GM19239 (cell line): ENCODE data around the gene DNMT3B.
"Not testable (repeated sequence)": the region's sequence is repeated elsewhere in the genome, so short reads cannot be mapped to it uniquely, and the experiment has no call there.

Experiments
- DNase-seq: peaks from one replicate; pipeline ENCODE4 v3.0.0; 2011; ENCODE audit warnings: low spot score; ENCODE audit not compliant: insufficient read length
- FAIRE-seq: peaks from 2 replicates; lab custom pipeline; 2011; peaks lifted over from hg19 to GRCh38; lab: Jason Lieb, UNC

DNMT3B gene

DNA sequence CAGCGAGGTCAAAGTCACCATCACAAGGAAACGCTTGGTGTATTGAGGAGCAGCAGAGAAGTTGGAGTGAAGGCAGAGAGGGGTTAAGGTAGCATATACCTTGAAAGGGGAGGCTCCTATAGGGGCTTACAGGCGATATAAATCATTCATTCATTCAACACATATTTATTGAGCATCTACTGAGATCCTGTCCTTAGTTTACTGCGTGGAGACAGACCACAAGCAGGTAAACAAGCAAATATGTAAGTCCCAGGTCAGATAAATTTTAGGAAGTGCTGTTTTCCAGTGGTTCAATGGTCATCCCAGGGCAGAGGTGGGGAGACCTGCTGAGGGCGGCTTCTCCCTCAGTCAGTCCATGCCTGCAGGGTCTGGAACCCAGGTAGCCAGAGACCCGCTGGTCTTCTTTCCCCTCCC, 761 bp upstream of the DNMT3B start:
- FAIRE-seq: no peak
- DNase-seq: no peak

DNA sequence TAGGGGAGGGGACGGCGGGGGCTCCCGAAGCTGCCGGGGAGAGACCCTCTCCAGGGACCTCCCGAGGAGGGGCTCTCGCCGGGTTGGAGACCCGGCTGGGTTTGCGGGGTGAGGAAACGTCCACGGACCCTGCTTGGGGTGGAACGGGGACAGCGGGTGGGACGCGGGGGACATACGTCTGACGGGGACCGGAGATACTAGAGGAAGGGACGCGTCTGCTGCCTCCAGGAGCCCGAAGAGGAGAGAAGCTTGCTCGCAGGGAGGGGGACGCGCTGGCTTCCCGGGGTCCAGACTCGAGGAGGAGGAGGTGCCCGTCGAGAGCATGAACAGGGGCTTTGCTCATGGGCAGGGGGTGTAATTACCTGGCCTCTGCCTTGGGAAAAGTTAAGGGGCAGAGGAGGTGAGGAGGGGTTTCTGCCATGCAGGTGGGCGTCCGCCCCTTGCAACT, 593 bp downstream of the DNMT3B start:
- peak; percentile 44 for DNase-seq
- FAIRE-seq: no peak

DNA sequence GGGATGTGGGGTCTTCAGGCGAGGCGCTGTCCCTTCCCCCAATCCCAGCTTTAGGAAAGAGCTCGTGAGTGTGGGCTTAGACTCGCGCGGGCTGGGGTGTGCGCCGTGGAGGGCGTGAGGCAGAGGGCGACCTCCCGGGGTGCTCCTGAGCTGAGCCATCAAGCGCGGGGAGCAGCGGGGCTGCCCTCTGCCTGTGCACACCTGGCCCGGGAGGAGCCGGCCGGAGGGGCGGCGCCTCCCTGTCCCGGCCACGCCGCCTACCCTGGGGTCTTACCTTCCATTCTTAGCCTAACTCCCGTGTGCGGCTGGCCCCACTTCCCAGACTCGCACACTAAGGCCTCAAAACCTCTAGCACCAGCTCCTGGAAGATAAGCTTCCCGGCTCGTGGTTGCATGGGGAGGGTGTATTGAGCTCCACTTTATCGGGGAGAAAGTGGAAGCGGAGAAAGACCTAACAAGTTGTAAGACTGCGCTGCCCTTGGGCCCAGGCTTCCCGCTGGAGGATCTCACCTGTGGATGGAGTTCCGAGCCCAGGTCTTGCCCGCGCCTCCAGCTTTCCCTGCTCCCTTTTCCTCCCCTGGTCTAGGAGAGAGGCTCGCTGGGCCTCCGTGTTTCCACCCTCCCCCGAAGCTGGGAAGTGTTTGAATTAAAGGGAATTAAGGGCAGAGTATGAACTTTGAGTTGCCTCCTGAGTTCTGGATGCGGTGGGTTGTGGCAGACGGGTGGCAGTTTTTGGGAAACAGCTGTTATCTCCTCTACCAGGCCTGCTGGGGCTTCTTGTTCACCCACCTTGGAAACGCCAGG, 1.2 kb downstream of the DNMT3B start:
- DNase-seq (no peak), FAIRE-seq (no peak)

DNA sequence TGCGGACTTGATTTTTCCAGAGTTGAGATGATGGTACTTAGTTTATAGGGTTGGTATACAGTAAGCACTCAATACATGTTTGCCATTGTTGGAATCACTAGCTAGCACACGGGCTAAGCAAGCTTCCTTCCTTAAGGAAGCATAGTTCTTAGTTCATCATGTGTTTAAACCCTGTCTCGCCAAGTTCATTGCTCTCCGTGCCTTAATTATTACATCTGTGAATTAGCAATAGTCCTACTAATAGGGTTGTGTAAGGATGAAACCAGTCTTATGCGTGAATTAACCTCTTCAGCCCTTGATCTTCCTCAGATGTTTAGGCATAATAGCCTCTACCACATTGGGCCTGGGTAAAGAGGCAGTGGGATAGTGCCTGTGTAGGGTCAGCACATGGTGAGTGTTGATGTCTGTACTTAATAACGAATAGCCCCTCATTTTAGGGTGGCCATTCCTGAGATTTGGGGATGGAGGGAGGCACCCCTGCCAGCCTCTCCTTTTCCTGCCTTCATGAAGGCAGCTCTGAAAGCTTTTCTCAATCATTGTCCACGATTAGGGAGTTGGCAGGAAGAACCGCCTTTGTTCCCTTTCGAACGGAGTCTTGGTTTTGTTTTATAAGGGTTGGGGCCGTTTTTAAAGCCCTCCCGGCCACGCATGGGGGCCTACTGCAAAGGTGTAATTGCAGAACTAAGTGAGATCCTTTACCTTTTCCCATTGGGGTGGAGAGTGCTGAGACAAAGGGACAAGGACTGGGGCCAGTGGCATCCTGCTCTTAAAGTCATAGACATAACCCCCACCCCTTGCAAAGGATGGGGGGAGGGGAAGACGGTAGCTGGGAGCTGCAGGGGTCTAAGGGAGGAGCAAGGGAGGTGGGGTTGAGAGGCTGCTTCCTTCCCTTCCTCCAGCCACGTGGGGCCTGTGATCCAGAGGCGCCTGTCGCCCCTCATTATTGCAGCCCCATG, 2.1 kb downstream of the DNMT3B start:
- FAIRE-seq (no peak), DNase-seq (no peak)

GRCh38 chr20:32765230-32765875, 3.2 kb downstream of the DNMT3B start:
- DNase-seq, FAIRE-seq: not testable (repeated sequence)

- no peak for DNase-seq
- no peak for FAIRE-seq
Measured at GRCh38 chr20:32767418-32768198, 5.4 kb downstream of the DNMT3B start.

DNA sequence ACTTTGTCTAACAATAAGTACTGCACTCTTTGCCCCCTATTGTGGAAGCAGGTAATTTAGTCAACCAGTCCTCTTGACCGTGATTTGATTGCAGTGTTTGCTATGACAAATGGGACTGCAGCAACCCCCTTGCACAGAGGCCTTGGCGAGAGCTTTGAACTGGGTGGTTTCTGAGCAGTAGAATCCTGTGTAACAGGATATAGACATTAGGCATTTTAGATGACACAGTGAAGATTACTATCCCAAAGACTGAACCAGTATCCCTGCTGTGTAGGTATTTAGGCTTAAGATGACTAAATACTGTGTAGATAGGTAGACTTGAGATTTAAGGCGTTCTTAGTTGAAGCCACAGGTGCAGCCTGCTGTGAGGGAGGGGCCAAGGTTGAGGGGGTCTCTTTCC, 9.9 kb downstream of the DNMT3B start:
- DNase-seq (no peak), FAIRE-seq (no peak)

GRCh38 chr20:32773223-32773622, 11.0 kb downstream of the DNMT3B start:
- DNase-seq (no peak), FAIRE-seq (no peak)

- DNase-seq (no peak), FAIRE-seq (no peak)
Measured at GRCh38 chr20:32773855-32774254, 11.7 kb downstream of the DNMT3B start.

DNA sequence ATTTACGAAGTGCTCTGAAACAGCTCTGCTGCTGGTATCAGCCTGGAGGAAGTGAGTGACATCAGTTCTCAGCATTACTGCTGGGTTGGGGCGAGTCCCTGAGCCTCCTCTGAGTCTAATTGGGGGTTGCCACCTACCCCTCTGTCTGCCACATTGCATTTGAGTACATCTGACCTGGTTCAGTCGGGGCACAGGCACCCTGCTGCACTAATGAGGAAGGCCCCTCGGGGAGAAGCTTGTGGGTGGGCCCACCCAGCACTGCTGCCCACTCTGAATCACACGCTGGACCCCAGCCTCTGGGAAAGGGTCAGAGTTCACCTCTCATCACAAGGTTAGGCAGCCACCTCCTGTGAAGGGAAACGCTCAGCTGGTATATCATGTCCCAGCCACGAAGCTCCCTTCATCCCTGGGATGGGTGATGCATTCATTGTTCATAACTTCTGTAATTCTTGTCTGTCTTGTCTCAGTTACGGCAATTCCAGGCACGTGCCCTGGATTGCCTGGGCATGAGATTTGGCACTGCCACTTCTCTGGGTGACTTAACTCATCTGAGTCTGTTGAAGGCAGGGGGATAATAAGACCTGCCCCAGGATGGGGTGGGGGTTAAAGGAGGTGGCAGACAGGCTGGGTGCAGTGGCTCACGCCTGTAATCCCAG, 13.3 kb downstream of the DNMT3B start:
- no peak for DNase-seq
- FAIRE-seq: no peak

GRCh38 chr20:32777177-32777956, 15.2 kb downstream of the DNMT3B start:
- DNase-seq (no peak), FAIRE-seq (no peak)

- FAIRE-seq: no peak
- no peak for DNase-seq
Measured at GRCh38 chr20:32779500-32780211, 17.5 kb downstream of the DNMT3B start.

GRCh38 chr20:32780278-32780677, 18.1 kb downstream of the DNMT3B start:
- DNase-seq: no peak
- no peak for FAIRE-seq

DNA sequence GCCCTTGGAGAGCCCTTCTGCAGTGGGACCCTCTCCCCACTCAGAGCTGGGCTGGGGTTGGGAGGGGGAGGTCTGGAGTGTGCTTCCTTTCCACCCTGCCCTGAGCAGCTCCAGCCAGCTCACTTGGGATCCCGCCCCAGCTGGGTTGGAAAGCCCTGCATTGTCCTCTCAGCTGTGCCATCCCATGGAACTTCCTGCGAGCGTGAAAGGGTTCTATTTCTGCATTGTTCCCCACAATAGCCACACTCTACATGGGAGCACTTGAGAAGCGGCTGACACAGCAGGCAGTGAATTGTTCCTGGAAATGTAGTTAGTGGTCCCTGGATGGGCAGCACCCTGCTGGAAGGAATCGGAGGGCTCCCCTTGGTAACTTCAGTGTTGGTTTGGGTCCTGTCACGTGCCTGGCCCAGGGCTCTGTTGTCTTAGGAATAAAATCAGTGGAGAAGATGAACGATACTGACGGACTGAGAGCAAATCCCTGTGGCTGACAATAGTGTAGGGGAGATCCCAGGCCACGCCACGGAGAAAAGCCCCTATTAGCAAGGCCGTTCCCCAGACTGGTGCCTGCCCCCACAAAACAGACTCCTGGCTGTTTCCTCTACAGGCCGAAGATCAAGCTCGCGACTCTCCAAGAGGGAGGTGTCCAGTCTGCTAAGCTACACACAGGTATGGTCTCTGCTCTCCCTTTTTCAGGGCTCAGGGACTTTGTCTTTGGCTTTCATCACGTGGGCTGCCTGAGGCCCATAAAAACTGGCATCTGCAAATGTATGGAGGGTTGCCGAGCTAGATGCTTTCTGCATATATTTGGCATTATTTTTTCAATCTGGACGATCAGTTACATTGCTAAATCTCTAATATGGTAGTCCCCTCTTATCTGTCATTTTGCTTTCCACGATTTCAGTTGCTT, 18.8 kb downstream of the DNMT3B start:
- DNase-seq (no peak), FAIRE-seq (no peak)

- DNase-seq (no peak), FAIRE-seq (no peak)
Measured at GRCh38 chr20:32784369-32785080, 22.3 kb downstream of the DNMT3B start.

DNA sequence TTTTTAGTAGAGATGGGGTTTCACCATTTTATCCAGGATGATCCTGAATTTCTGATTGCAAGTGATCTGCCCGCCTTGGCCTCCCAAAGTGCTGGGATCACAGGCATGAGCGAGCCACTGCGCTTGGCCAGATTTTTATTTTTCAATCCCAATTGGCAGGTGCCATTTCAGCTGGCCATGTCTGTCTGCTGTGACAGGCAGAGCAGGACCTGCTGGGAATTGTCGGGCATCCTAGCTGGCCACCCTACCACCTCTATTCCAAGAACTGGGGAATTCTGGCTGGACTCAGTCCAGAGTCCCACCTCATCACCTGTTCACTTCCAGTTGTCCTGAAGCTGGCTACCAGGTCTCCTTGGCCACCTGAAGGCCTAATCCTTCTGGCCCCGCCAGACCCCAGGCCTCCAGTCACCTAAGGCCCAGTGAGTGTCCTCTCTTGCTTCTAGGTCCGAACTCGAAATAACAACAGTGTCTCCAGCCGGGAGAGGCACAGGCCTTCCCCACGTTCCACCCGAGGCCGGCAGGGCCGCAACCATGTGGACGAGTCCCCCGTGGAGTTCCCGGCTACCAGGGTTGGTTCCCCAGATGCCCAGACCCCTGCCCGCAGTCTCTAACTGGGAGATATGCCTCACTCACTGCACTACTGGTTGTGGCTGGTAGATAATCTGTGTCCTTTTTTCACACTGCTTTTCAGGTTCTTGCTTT, 24.0 kb downstream of the DNMT3B start:
- FAIRE-seq (no peak), DNase-seq (no peak)
